ENCODE results near the gene TBC1D24.
"Not testable (repeated sequence)": the region's sequence is repeated elsewhere in the genome, so short reads cannot be mapped to it uniquely, and the experiment has no call there.

Gene TBC1D24

GRCh38 chr16:2531696-2532493, 57.0 kb downstream of the TBC1D24 start:
- peak; percentile 91 to 95 (median 94) for DNase-seq (ENCODE audit: low read depth in 3 of 3)

GRCh38 chr16:2532494-2533141, 57.7 kb downstream of the TBC1D24 start:
- DNase-seq (ENCODE audit: low read depth in 3 of 3) = peak in 1 of 3 experiments; percentile 36

- DNase-seq (ENCODE audit: low read depth in 3 of 3) = not testable (repeated sequence)
Observed at GRCh38 chr16:2533142-2533755, 58.3 kb downstream of the TBC1D24 start.

- no peak for DNase-seq (ENCODE audit: low read depth in 3 of 3)
Observed at GRCh38 chr16:2533912-2534311, 59.0 kb downstream of the TBC1D24 start.

- DNase-seq (ENCODE audit: low read depth in 3 of 3) = not testable (repeated sequence)
Observed at GRCh38 chr16:2534335-2534734, 59.4 kb downstream of the TBC1D24 start.

GRCh38 chr16:2535625-2536013, 60.7 kb downstream of the TBC1D24 start:
- DNase-seq (ENCODE audit: low read depth in 3 of 3) = no peak

GRCh38 chr16:2537451-2538379, 62.8 kb downstream of the TBC1D24 start, which contains the start of gene PDPK1:
Gene PDPK1, plus strand, starts transcription at chr16:2538021. Its CDS starts 92 bp downstream, at chr16:2538113.
- DNase-seq (ENCODE audit: low read depth in 3 of 3) = peak; percentile 83 to 91 (median 90)

- not testable (repeated sequence) for DNase-seq (ENCODE audit: low read depth in 3 of 3)
Observed at GRCh38 chr16:2539192-2539844, 64.4 kb downstream of the TBC1D24 start.

- not testable (repeated sequence) for DNase-seq (ENCODE audit: low read depth in 3 of 3)
Observed at GRCh38 chr16:2539845-2540458, 65.0 kb downstream of the TBC1D24 start.

- DNase-seq (ENCODE audit: low read depth in 3 of 3) = not testable (repeated sequence)
Observed at GRCh38 chr16:2540912-2541311, 66.0 kb downstream of the TBC1D24 start.

GRCh38 chr16:2541409-2541808, 66.5 kb downstream of the TBC1D24 start:
- DNase-seq (ENCODE audit: low read depth in 3 of 3) = not testable (repeated sequence)

GRCh38 chr16:2543771-2544170, 68.8 kb downstream of the TBC1D24 start:
- not testable (repeated sequence) for DNase-seq (ENCODE audit: low read depth in 3 of 3)

- not testable (repeated sequence) for DNase-seq (ENCODE audit: low read depth in 3 of 3)
Observed at GRCh38 chr16:2550283-2550878, 75.5 kb downstream of the TBC1D24 start.

GRCh38 chr16:2551420-2551889, 76.5 kb downstream of the TBC1D24 start:
- not testable (repeated sequence) for DNase-seq (ENCODE audit: low read depth in 3 of 3)

- not testable (repeated sequence) for DNase-seq (ENCODE audit: low read depth in 3 of 3)
Observed at GRCh38 chr16:2554709-2555425, 79.9 kb downstream of the TBC1D24 start.

Measured in stimulated activated CD4-positive, alpha-beta T cell treated with anti-CD3 and anti-CD28 coated beads, TNF-alpha, amount 100 ng/mL, for 4 hours (primary cell).